Measurements from ENCODE around the gene PCCA.
A peak's percentile ranks its signal among the peaks of the same experiment; 100 is the strongest.
"Not testable (repeated sequence)": the region's sequence is repeated elsewhere in the genome, so short reads cannot be mapped to it uniquely, and the experiment has no call there.

PCCA gene

DNA sequence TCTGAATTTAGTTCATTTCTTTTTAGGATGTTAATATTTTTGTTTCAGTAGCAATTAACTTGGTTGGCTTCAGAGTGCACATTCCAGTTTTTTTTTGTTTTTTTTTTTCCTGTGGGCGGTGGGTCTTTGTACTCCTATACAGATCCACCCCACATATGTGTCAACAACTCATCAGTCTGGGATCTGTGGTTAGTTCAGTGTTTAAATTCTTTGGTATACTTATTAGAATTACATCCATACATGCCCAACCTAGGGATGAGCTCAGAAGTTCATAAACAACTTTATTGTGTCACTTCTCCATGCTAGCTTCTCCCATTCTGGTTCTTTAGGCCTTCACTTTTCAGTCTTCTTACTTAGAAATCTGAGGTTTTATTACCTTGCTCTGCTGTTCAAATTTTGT lies 50.9 kb downstream of the PCCA start:
- Mint-ChIP-seq H3K4me1 (no peaks in the 10 kb centered on the region), H3K27ac (no peak overlapping the region), H3K9me3 (peaks cover 32% of the 10 kb centered on the region), H3K36me3 (ENCODE audit: low read depth) (peaks cover 71% of the 10 kb centered on the region), H3K4me3 (no peak overlapping the region), H3K27me3 (ENCODE audit: low read depth, poor library complexity) (no peaks in the 10 kb centered on the region)
- no peak for DNase-seq
- TF ChIP-seq, protein P1, sequence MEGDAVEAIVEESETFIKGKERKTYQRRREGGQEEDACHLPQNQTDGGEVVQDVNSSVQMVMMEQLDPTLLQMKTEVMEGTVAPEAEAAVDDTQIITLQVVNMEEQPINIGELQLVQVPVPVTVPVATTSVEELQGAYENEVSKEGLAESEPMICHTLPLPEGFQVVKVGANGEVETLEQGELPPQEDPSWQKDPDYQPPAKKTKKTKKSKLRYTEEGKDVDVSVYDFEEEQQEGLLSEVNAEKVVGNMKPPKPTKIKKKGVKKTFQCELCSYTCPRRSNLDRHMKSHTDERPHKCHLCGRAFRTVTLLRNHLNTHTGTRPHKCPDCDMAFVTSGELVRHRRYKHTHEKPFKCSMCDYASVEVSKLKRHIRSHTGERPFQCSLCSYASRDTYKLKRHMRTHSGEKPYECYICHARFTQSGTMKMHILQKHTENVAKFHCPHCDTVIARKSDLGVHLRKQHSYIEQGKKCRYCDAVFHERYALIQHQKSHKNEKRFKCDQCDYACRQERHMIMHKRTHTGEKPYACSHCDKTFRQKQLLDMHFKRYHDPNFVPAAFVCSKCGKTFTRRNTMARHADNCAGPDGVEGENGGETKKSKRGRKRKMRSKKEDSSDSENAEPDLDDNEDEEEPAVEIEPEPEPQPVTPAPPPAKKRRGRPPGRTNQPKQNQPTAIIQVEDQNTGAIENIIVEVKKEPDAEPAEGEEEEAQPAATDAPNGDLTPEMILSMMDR (IDR thresholded peaks at IDR 0.05), result no peak

DNA sequence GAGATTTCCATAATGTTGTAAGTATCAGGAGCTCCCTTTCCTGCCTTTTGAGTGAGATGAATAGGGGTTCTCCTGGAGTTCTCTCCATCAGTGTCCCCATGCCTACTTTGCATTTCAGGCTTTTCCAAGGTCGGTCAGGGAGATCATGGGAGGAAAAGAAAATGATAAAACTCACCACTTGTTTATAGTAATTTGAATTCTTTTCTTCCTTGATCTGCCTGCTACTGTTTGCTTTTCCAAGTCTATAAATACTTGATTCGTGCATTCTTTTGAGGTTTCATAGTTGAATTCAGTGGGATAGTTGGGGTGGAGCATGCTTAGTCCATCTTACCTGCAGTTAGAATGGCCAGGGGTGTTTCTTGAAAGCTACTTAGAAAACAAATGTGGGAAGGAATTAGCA lies 51.5 kb downstream of the PCCA start:
- Mint-ChIP-seq H3K9me3 (peaks cover 37% of the 10 kb centered on the region), H3K4me3 (no peak overlapping the region), H3K36me3 (ENCODE audit: low read depth) (peaks cover 75% of the 10 kb centered on the region), H3K27ac (no peak overlapping the region), H3K27me3 (ENCODE audit: low read depth, poor library complexity) (no peaks in the 10 kb centered on the region), H3K4me1 (no peaks in the 10 kb centered on the region)
- no peak for DNase-seq
- TF ChIP-seq, protein P1 (IDR thresholded peaks at IDR 0.05), result no peak

DNA sequence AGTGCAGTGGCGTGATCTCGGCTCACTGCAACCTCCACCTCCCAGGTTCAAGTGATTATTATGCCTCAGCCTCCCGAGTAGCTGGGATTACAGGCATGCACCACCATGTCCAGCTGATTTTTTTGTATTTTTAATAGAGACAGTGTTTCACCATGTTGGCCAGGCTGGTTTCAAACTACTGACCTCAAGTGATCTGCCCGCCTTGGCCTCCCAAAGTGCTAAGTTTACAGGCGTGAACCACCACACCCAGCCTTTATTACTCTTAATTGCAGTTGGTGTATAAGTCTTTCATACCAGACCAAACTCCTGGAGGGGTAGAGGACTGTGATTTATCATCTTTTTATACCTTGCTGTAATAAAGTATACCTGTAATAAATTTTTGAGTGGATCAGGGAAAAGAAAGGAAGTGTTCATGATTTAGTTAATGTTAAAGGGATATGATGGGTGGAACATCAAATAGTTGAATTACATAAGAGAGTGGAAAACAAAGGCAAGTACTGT lies 52.6 kb downstream of the PCCA start:
- Mint-ChIP-seq H3K9me3 (peaks cover 39% of the 10 kb centered on the region), H3K36me3 (ENCODE audit: low read depth) (peaks cover 74% of the 10 kb centered on the region)
- H3K4me1 Mint-ChIP-seq; DNase-seq; H3K4me3 Mint-ChIP-seq; H3K27ac Mint-ChIP-seq; H3K27me3 Mint-ChIP-seq (ENCODE audit: low read depth, poor library complexity): not testable (repeated sequence)

DNA sequence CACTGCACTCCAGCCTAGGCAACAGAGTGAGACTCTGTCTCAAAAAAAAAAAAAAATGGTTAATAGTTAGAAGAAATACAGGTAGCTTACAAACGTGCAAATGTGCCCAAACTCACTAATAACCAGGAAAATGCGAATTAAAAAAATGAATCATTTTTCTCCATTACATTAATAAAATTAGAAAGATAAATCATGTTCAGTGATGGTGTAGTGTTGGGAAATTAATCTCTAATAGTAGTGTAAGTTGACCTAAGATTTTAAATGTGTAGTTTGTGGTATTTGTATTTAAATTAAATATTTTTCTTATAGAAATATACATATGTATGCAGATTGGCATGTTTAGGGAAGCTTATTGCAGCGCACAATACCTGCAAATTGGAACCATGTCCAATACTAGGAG lies 57.6 kb downstream of the PCCA start:
- Mint-ChIP-seq H3K27me3 (ENCODE audit: low read depth, poor library complexity) (no peaks in the 10 kb centered on the region), H3K36me3 (ENCODE audit: low read depth) (peaks cover 81% of the 10 kb centered on the region), H3K9me3 (peaks cover 10% of the 10 kb centered on the region), H3K27ac (no peak overlapping the region), H3K4me1 (no peaks in the 10 kb centered on the region), H3K4me3 (no peak overlapping the region)
- TF ChIP-seq, protein P1 (IDR thresholded peaks at IDR 0.05), result no peak
- no peak for DNase-seq

DNA sequence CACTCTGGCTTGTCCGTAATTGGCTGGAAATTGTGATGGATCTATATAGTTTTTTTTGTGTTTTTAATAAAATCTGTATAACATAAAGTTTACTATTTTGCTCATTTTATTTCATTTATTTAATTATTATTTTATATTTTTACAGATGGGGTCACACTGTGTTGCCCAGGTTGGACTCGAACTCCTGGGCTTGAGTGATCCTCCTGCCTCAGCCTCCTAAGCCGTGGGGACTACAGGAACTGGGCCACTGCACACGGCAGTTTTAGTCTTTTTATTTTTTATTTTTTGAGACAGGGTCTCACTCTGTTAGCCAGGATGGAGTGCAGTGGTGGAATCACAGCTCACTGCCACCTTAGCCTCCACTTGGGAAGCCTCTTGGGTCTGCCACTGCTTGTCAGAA lies 58.9 kb downstream of the PCCA start:
- TF ChIP-seq, protein P1 (IDR thresholded peaks at IDR 0.05), result no peak
- no peak for DNase-seq
- H3K27ac Mint-ChIP-seq, result no peak overlapping the region
- H3K36me3 Mint-ChIP-seq (ENCODE audit: low read depth), result peaks cover 82% of the 10 kb centered on the region
- H3K27me3 Mint-ChIP-seq (ENCODE audit: low read depth, poor library complexity), result no peaks in the 10 kb centered on the region
- H3K4me3 Mint-ChIP-seq, result no peak overlapping the region
- H3K9me3 Mint-ChIP-seq, result peaks cover 10% of the 10 kb centered on the region
- H3K4me1 Mint-ChIP-seq, result no peaks in the 10 kb centered on the region

DNA sequence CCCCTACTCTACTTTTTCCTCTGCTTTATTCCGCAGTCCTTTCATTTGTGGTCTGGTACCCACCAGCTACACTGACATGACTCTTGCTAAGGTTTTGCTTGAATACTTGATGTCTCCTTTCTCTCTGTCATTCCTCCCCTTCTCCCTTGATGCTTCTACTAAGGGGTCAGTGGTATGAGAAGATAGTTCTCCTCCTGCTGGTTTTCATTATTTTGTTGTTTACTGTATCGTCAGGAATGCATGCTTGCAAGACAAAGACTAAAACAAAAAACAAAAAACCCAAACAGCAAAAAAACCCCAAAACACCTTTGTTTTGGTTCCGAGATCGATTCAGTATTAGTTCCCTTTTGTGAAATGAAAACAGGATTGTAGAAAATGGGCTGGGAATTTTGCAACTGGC lies 59.5 kb downstream of the PCCA start:
- Mint-ChIP-seq H3K36me3 (ENCODE audit: low read depth) (peaks cover 82% of the 10 kb centered on the region), H3K27me3 (ENCODE audit: low read depth, poor library complexity) (no peaks in the 10 kb centered on the region), H3K4me3 (no peak overlapping the region), H3K27ac (peak overlapping the region; percentile 61), H3K9me3 (peaks cover 10% of the 10 kb centered on the region), H3K4me1 (no peaks in the 10 kb centered on the region)
- DNase-seq, result no peak
- TF ChIP-seq, protein P1 (IDR thresholded peaks at IDR 0.05), result no peak
